ENCODE data around the gene CAMK1D. TPM values are rescaled to one million over a fixed set of nuclear protein-coding genes. Genes with fewer than 3 reads are reported as not detected.

CAMK1D gene
- total RNA-seq, 1 experiment from 2014 or later: 10.2 TPM

- Mint-ChIP-seq H3K36me3 (no peaks in the 10 kb centered on the region), H3K27ac (peak overlapping the region; percentile 37), H3K27me3 (ENCODE audit: low read depth) (no peaks in the 10 kb centered on the region), H3K4me1 (peaks cover 17% of the 10 kb centered on the region), H3K4me3 (no peak overlapping the region), H3K9me3 (peaks cover 14% of the 10 kb centered on the region)
- ChIA-PET POLR2A (no interaction called here), CTCF (interaction anchor here (0.6 kb wide), 1 partner anchor 150 kb away, joined by 5 read pairs; no protein-coding TSS in a partner anchor)
- TF ChIP-seq ATF1 (CRISPR knock-in tag; IDR thresholded peaks at IDR 0.05) (no peak), ATF2 (CRISPR knock-in tag; IDR thresholded peaks at IDR 0.05; ENCODE audit: borderline replicate concordance, low read depth) (no peak), ESRRA (CRISPR knock-in tag; IDR thresholded peaks at IDR 0.05; ENCODE audit: borderline replicate concordance) (no peak), TP53 (CRISPR knock-in tag; IDR thresholded peaks at IDR 0.05) (no peak), ZNF121 (CRISPR knock-in tag; IDR thresholded peaks at IDR 0.05) (no peak), MLX (CRISPR knock-in tag; IDR thresholded peaks at IDR 0.05) (no peak), MXD4 (CRISPR knock-in tag; IDR thresholded peaks at IDR 0.05; ENCODE audit: borderline replicate concordance) (no peak), OVOL2 (CRISPR knock-in tag; IDR thresholded peaks at IDR 0.05; ENCODE audit: borderline replicate concordance) (no peak), E2F4 (CRISPR knock-in tag; IDR thresholded peaks at IDR 0.05; ENCODE audit: borderline replicate concordance, low read depth) (no peak), MYBL2 (CRISPR knock-in tag; IDR thresholded peaks at IDR 0.05) (no peak)
- TF ChIP-seq, protein P1, sequence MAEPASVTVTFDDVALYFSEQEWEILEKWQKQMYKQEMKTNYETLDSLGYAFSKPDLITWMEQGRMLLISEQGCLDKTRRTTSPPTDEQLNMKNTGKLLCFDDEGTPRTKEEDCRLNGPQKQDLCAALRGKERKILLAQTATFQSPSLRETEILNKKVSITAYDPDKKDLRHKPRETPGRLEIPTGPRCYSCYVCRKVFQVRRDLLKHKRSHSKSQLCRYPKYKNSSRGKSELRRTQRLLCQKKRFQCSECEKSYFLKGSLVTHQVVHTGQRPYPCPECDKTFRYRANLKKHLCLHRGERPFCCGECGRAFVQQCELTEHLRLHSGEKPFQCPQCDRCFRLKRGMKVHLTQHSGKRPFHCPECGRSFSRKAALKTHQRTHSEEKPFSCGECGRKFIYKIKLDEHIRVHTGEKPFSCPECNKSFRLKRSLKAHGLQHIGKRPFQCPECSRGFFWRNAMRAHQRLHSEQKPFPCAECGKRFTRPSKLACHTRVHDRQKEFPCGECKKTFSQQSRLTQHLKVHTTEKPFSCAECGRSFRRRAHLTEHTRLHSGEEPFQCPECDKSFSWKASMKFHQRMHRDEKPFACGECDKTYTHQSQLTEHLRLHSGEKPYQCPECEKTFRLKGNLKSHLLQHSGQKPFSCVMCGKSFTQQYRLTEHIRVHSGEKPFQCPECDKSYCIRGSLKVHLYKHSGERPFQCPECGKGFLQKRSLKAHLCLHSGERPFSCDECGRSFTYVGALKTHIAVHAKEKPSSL (CRISPR knock-in tag; conservative IDR thresholded peaks at IDR 0.05): no peak
- TF ChIP-seq, protein P2, sequence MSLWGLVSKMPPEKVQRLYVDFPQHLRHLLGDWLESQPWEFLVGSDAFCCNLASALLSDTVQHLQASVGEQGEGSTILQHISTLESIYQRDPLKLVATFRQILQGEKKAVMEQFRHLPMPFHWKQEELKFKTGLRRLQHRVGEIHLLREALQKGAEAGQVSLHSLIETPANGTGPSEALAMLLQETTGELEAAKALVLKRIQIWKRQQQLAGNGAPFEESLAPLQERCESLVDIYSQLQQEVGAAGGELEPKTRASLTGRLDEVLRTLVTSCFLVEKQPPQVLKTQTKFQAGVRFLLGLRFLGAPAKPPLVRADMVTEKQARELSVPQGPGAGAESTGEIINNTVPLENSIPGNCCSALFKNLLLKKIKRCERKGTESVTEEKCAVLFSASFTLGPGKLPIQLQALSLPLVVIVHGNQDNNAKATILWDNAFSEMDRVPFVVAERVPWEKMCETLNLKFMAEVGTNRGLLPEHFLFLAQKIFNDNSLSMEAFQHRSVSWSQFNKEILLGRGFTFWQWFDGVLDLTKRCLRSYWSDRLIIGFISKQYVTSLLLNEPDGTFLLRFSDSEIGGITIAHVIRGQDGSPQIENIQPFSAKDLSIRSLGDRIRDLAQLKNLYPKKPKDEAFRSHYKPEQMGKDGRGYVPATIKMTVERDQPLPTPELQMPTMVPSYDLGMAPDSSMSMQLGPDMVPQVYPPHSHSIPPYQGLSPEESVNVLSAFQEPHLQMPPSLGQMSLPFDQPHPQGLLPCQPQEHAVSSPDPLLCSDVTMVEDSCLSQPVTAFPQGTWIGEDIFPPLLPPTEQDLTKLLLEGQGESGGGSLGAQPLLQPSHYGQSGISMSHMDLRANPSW (CRISPR knock-in tag; conservative IDR thresholded peaks at IDR 0.05; ENCODE audit: low read depth): no peak
- TF ChIP-seq, protein P3, sequence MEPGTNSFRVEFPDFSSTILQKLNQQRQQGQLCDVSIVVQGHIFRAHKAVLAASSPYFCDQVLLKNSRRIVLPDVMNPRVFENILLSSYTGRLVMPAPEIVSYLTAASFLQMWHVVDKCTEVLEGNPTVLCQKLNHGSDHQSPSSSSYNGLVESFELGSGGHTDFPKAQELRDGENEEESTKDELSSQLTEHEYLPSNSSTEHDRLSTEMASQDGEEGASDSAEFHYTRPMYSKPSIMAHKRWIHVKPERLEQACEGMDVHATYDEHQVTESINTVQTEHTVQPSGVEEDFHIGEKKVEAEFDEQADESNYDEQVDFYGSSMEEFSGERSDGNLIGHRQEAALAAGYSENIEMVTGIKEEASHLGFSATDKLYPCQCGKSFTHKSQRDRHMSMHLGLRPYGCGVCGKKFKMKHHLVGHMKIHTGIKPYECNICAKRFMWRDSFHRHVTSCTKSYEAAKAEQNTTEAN (CRISPR knock-in tag; IDR thresholded peaks at IDR 0.05): no peak
- TF ChIP-seq, protein P4, sequence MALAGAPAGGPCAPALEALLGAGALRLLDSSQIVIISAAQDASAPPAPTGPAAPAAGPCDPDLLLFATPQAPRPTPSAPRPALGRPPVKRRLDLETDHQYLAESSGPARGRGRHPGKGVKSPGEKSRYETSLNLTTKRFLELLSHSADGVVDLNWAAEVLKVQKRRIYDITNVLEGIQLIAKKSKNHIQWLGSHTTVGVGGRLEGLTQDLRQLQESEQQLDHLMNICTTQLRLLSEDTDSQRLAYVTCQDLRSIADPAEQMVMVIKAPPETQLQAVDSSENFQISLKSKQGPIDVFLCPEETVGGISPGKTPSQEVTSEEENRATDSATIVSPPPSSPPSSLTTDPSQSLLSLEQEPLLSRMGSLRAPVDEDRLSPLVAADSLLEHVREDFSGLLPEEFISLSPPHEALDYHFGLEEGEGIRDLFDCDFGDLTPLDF (CRISPR knock-in tag; IDR thresholded peaks at IDR 0.05): no peak
- TF ChIP-seq, protein P5, sequence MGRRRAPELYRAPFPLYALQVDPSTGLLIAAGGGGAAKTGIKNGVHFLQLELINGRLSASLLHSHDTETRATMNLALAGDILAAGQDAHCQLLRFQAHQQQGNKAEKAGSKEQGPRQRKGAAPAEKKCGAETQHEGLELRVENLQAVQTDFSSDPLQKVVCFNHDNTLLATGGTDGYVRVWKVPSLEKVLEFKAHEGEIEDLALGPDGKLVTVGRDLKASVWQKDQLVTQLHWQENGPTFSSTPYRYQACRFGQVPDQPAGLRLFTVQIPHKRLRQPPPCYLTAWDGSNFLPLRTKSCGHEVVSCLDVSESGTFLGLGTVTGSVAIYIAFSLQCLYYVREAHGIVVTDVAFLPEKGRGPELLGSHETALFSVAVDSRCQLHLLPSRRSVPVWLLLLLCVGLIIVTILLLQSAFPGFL (CRISPR knock-in tag; IDR thresholded peaks at IDR 0.05; ENCODE audit: borderline replicate concordance): no peak
- no peak for ATAC-seq
- DNase-seq (ENCODE audit: low spot score): no peak
These were observed 39.3 kb downstream of the CAMK1D start for GRCh38 chr10:12388671-12389070.

All from WTC11 (cell line).